Kidney (tissue), 14 donors: ENCODE data around the gene MMP11. TPM values are rescaled to one million over a fixed set of nuclear protein-coding genes. Genes with fewer than 3 reads are reported as not detected.
A peak's percentile ranks its signal among the peaks of the same experiment; 100 is the strongest.

Experiments used
- DNase-seq, 5 donors: peaks; one replicate each; pipeline ENCODE4 v3.0.0-alpha.2; 2013 to 2020
- FAIRE-seq: peaks from 2 replicates; lab custom pipeline; 2012; peaks lifted over from hg19 to GRCh38; lab: Jason Lieb, UNC
- H3K27ac ChIP-seq, 2 donors: one replicate each; pipeline ENCODE4 v1.7.0; 2013; ENCODE audit warnings: low read depth in 2 of 2, low read length in 2 of 2, inconsistent platforms in 1 of 2
- H3K27me3 ChIP-seq: one replicate; pipeline ENCODE4 v1.7.1; 2013; ENCODE audit warnings: low read length, inconsistent platforms; ENCODE audit not compliant: control insufficient read depth, insufficient read depth
- H3K36me3 ChIP-seq, 3 donors: one replicate each; pipeline versions ENCODE4 v1.7.0 to v1.7.1; 2013; ENCODE audit warnings: low read length in 3 of 3, control low read depth in 1 of 3, inconsistent platforms in 1 of 3; ENCODE audit not compliant: insufficient read depth in 3 of 3, control insufficient read depth in 2 of 3
- H3K4me1 ChIP-seq, 3 donors: one replicate each; pipeline versions ENCODE4 v1.7.0 to v1.7.1; 2013; ENCODE audit warnings: low read length in 3 of 3, inconsistent platforms in 1 of 3, low read depth in 1 of 3; ENCODE audit not compliant: control insufficient read depth in 2 of 3, insufficient read depth in 2 of 3
- H3K4me3 ChIP-seq, 3 donors: one replicate each; pipeline versions ENCODE4 v1.7.0 to v1.8.1; 2013; ENCODE audit warnings: low read length in 3 of 3, control low read depth in 1 of 3, inconsistent platforms in 1 of 3
- H3K9ac ChIP-seq, 3 donors: one replicate each; pipeline versions ENCODE4 v1.7.0 to v1.7.1; 2013; ENCODE audit warnings: low read length in 3 of 3, control low read depth in 1 of 3, inconsistent platforms in 1 of 3
- H3K9me3 ChIP-seq, 3 donors: one replicate each; pipeline versions ENCODE4 v1.7.0 to v1.7.1; 2013; ENCODE audit warnings: low read length in 3 of 3, control low read depth in 1 of 3, inconsistent platforms in 1 of 3; ENCODE audit not compliant: control insufficient read depth in 2 of 3, insufficient read depth in 1 of 3
- intact Hi-C: fragments of 100-400 bp; cut with DNase I; formaldehyde crosslinking; loops from one replicate; pipeline ENCODE4 v1.11.1; 2022
- polyA plus RNA-seq: library from polyadenylated mRNA; stranded (reverse); fragments of 350-450 nt; fragmentation: Illumina TruSeq; extraction: RNeasy Lipid Tissue Mini Kit (QIAGEN cat#74804); gene quantifications from one replicate; pipeline ENCODE4 v1.2.3, GENCODE V29; 2014; ENCODE audit warnings: low read depth, low replicate concordance; ENCODE audit not compliant: insufficient read depth
- total RNA-seq: library from RNA; stranded (reverse); fragmentation: NEBNext Ultra II Directional; extraction: Animal tissue kit (Norgen Biotek cat#: 25700); gene quantifications from one replicate; pipeline ENCODE4 v1.2.1, GENCODE V29; 2021
- TF ChIP-seq, protein P1 (sequence below): IDR thresholded peaks from 3 replicates; pipeline ENCODE4 v1.5.1; 2012; ENCODE audit warnings: mild to moderate bottlenecking, moderate library complexity, borderline replicate concordance; ENCODE audit not compliant: insufficient read depth; ENCODE audit errors: extremely low read depth
- donor health status: control.
- donor health status: control.
- donor health status: control.
- donor health status: control.
- donor health status: control.
- donor health status: DM: yes; HTN: yes; CAD: no.
- donor health status: Normal renal cell carcinoma (clear cell type).

MMP11 gene
- total and polyA plus RNA-seq, 2 donors from 2014 or later = 2.7 to 4.4 TPM

DNA sequence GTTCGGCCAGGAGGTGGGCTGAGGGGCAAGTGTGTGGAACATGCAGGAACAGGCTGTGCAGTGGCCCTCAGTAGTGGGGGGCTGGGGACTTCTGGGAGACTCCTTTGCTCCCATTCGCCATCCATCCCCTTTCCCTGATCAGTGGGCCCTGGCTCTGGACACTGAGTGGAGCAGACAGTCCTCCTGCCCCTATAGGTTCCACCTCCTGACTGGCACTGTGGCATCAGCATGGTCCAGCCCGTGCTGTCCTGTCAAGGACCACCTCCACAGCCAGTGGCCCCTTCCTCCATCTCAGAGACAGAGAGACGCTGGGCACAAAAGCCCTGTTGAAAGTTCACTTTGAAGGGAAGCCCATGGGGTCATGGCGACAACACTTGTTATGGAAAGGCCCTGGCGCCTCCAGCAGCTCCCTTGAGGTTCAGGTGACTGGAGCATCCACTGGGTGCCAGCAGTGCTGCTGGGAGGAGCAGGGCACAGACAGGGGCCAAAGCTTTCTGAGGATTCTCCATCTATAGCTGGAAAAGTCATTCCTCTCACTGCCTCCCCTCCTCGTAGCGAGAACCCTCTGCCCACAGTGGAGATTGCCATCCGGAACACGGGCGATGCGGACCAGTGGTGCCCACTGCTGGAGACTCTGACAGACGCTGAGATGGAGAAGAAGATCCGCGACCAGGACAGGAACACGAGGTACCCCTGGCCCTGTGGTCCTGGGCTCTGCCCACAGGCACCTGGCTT is 60.5 kb downstream of the MMP11 start:
- Histone ChIP-seq H3K4me1 (peaks cover 0 to 3% (median 0%) of the 10 kb centered on the region in 3 donors), H3K27me3 (no peaks in the 10 kb centered on the region), H3K4me3 (no peak overlapping the region), H3K9ac (no peak overlapping the region), H3K9me3 (no peaks in the 10 kb centered on the region), H3K27ac (no peak overlapping the region), H3K36me3 (peaks cover 0 to 34% (median 10%) of the 10 kb centered on the region in 3 donors)
- DNase-seq (peak in 1 of 5 donors; percentile 51), FAIRE-seq (no peak)
- TF ChIP-seq, protein P1, sequence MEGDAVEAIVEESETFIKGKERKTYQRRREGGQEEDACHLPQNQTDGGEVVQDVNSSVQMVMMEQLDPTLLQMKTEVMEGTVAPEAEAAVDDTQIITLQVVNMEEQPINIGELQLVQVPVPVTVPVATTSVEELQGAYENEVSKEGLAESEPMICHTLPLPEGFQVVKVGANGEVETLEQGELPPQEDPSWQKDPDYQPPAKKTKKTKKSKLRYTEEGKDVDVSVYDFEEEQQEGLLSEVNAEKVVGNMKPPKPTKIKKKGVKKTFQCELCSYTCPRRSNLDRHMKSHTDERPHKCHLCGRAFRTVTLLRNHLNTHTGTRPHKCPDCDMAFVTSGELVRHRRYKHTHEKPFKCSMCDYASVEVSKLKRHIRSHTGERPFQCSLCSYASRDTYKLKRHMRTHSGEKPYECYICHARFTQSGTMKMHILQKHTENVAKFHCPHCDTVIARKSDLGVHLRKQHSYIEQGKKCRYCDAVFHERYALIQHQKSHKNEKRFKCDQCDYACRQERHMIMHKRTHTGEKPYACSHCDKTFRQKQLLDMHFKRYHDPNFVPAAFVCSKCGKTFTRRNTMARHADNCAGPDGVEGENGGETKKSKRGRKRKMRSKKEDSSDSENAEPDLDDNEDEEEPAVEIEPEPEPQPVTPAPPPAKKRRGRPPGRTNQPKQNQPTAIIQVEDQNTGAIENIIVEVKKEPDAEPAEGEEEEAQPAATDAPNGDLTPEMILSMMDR = no peak
- intact Hi-C loops = no loop called here

Other genes with a start within 250 kb of the MMP11 start
- not detected for gene IGLL1, start 192.6 kb upstream of the MMP11 start, total RNA-seq
- not detected for gene IGLL1, start 192.6 kb upstream of the MMP11 start, polyA plus RNA-seq
- 1.1 TPM for gene DRICH1, start 140.5 kb upstream of the MMP11 start, total RNA-seq
- gene DRICH1, start 140.5 kb upstream of the MMP11 start, polyA plus RNA-seq = 1.3 TPM
- gene RGL4, start 81.8 kb upstream of the MMP11 start, total RNA-seq = 0.60 TPM
- gene RGL4, start 81.8 kb upstream of the MMP11 start, polyA plus RNA-seq = 0.80 TPM
- 6.6 TPM for gene ZNF70, start 21.7 kb upstream of the MMP11 start, total RNA-seq
- 1.1 TPM for gene ZNF70, start 21.7 kb upstream of the MMP11 start, polyA plus RNA-seq
- 1.0 TPM for gene VPREB3, start 18.4 kb upstream of the MMP11 start, total RNA-seq
- 1.3 TPM for gene VPREB3, start 18.4 kb upstream of the MMP11 start, polyA plus RNA-seq
- not detected for gene C22orf15, start 9.9 kb upstream of the MMP11 start, total RNA-seq
- not detected for gene C22orf15, start 9.9 kb upstream of the MMP11 start, polyA plus RNA-seq
- gene CHCHD10, start 4.9 kb upstream of the MMP11 start, total RNA-seq = 190 TPM
- 1,445 TPM for gene CHCHD10, start 4.9 kb upstream of the MMP11 start, polyA plus RNA-seq
- gene SMARCB1, start 14.1 kb downstream of the MMP11 start, total RNA-seq = 79.0 TPM
- gene SMARCB1, start 14.1 kb downstream of the MMP11 start, polyA plus RNA-seq = 68.7 TPM
- 24.7 TPM for gene DERL3, start 66.2 kb downstream of the MMP11 start, total RNA-seq
- gene DERL3, start 66.2 kb downstream of the MMP11 start, polyA plus RNA-seq = 3.1 TPM
- 28.9 TPM for gene SLC2A11, start 85.0 kb downstream of the MMP11 start, total RNA-seq
- gene SLC2A11, start 85.0 kb downstream of the MMP11 start, polyA plus RNA-seq = 23.7 TPM
- gene MIF, start 121.5 kb downstream of the MMP11 start, total RNA-seq = 505 TPM
- gene MIF, start 121.5 kb downstream of the MMP11 start, polyA plus RNA-seq = 1,211 TPM
- 10.8 TPM for gene GSTT2B, start 188.3 kb downstream of the MMP11 start, total RNA-seq
- 20.6 TPM for gene GSTT2B, start 188.3 kb downstream of the MMP11 start, polyA plus RNA-seq
- 5.6 TPM for gene DDTL, start 194.0 kb downstream of the MMP11 start, total RNA-seq
- gene DDTL, start 194.0 kb downstream of the MMP11 start, polyA plus RNA-seq = 6.9 TPM
- gene DDT, start 201.6 kb downstream of the MMP11 start, total RNA-seq = 97.4 TPM
- 448 TPM for gene DDT, start 201.6 kb downstream of the MMP11 start, polyA plus RNA-seq
- gene GSTT2, start 207.3 kb downstream of the MMP11 start, total RNA-seq = 2.4 TPM
- gene GSTT2, start 207.3 kb downstream of the MMP11 start, polyA plus RNA-seq = 1.3 TPM
- gene GSTT4, start 232.6 kb downstream of the MMP11 start, total RNA-seq = not detected
- not detected for gene GSTT4, start 232.6 kb downstream of the MMP11 start, polyA plus RNA-seq
- 85.9 TPM for gene CABIN1, start 238.5 kb downstream of the MMP11 start, total RNA-seq
- 34.8 TPM for gene CABIN1, start 238.5 kb downstream of the MMP11 start, polyA plus RNA-seq